GM10266 (cell line): Measurements from ENCODE around the gene FZD10.

Experiments used
- DNase-seq: peaks from one replicate; pipeline ENCODE4 v3.0.0; 2012; ENCODE audit errors: extremely low spot score
- CTCF ChIP-seq: IDR thresholded peaks from 2 replicates; pipeline ENCODE4 v1.5.1; 2012; ENCODE audit warnings: mild to moderate bottlenecking, low read depth; ENCODE audit not compliant: control insufficient read depth, insufficient read depth; ENCODE audit errors: missing control alignments

FZD10 gene

GRCh38 chr12:130119241-130119861 is 42.9 kb upstream of the FZD10 start:
- no peak for DNase-seq
- no peak for TF ChIP-seq CTCF

- TF ChIP-seq CTCF = no peak
- DNase-seq = no peak
Observed at GRCh38 chr12:130120012-130120805, 42.1 kb upstream of the FZD10 start.

GRCh38 chr12:130121226-130122000 is 40.9 kb upstream of the FZD10 start:
- TF ChIP-seq CTCF = no peak
- no peak for DNase-seq

GRCh38 chr12:130122356-130122755 is 39.9 kb upstream of the FZD10 start:
- DNase-seq = no peak

GRCh38 chr12:130124106-130124505 is 38.2 kb upstream of the FZD10 start:
- DNase-seq = no peak
- no peak for TF ChIP-seq CTCF

More at GRCh38 chr12:130122356-130122755, 39.9 kb upstream of the FZD10 start:
- TF ChIP-seq CTCF = no peak

GRCh38 chr12:130124605-130125244 is 37.5 kb upstream of the FZD10 start:
- no peak for TF ChIP-seq CTCF
- DNase-seq = no peak

GRCh38 chr12:130126023-130126432 is 36.2 kb upstream of the FZD10 start:
- DNase-seq = no peak
- TF ChIP-seq CTCF = no peak
